HepG2 (cell line): ENCODE measurements around the gene SYNGR2. TPM values are rescaled to one million over a fixed set of nuclear protein-coding genes. Genes with fewer than 3 reads are reported as not detected.
A peak's percentile ranks its signal among the peaks of the same experiment; 100 is the strongest.

ENCODE experiments used
- ATAC-seq: fragments of 200-7000 bp; cut with Tn5 transposase; 3 replicates; pipeline ENCODE4 v1.9.1; 2020; ENCODE audit warnings: mild to moderate bottlenecking, moderate library complexity
- BruUV-seq: library from RNA; stranded (reverse); fragments of 400-500 nt; replicated peaks from 2 replicates; lab custom pipeline; 2021; lab: Mats Ljungman, UMichigan
- CTCF ChIA-PET: fragments of 300-600 bp; formaldehyde crosslinking; extraction: SDS; loops from one replicate; lab custom pipeline; 2021; ENCODE audit warnings: low total read pairs, inconsistent platforms, low intra/inter-chr PET ratio; lab: Yijun Ruan, JAX
- POLR2A ChIA-PET: fragments of 350-600 bp; sonication (Branson Sonifier 250); formaldehyde crosslinking; loops from one replicate; lab custom pipeline; 2020; ENCODE audit warnings: antibody characterized with exemption, inconsistent platforms; lab: Yijun Ruan, JAX
- DNase-seq: peaks from one replicate; pipeline ENCODE4 v3.0.0-alpha.2; 2015; ENCODE audit warnings: low spot score
- FAIRE-seq: peaks from 3 replicates; lab custom pipeline; 2011; peaks lifted over from hg19 to GRCh38; lab: Jason Lieb, UNC
- H2AFZ ChIP-seq: one replicate; pipeline ENCODE4 v1.6.1; 2011; ENCODE audit warnings: low read length, inconsistent platforms
- H3K27ac ChIP-seq: fragments of 300-600 bp; 3 replicates; pipeline ENCODE4 v1.8.0; 2011; ENCODE audit warnings: mixed run types, mild to moderate bottlenecking, mixed read lengths, low read length, inconsistent platforms; ENCODE audit not compliant: insufficient read depth; ENCODE audit errors: extremely low read length
- H3K27me3 ChIP-seq, 2 experiments: fragments of 200-600 bp in 1 of 2; 2 replicates in 1 of 2; 3 replicates in 1 of 2; pipeline versions ENCODE4 v1.6.0 to v1.8.0; 2011; ENCODE audit warnings: low read length in 2 of 2, mild to moderate bottlenecking in 2 of 2, moderate library complexity in 2 of 2, inconsistent platforms in 1 of 2; ENCODE audit not compliant: insufficient read depth in 2 of 2, control insufficient read depth in 1 of 2
- H3K36me3 ChIP-seq, 2 experiments: fragments of 200-600 bp in 1 of 2; replicated peaks in 1 of 2; 2 replicates in 1 of 2; 3 replicates in 1 of 2; pipeline versions ENCODE4 v1.5.1 to v1.8.0; 2011; ENCODE audit warnings: low read length in 2 of 2, inconsistent platforms in 1 of 2; ENCODE audit not compliant: insufficient read depth in 2 of 2, control insufficient read depth in 1 of 2
- H3K4me1 ChIP-seq: 2 replicates; pipeline ENCODE4 v1.5.1; 2012; ENCODE audit warnings: low read length, inconsistent platforms; ENCODE audit not compliant: insufficient read depth
- H3K4me2 ChIP-seq: 2 replicates; pipeline ENCODE4 v1.6.0; 2011; ENCODE audit warnings: low read depth, low read length, inconsistent platforms
- H3K4me3 ChIP-seq, 3 experiments: fragments of 200-600 bp in 1 of 3; sonication (generic), shearing (Covaris generic) in 1 of 3; replicated peaks in 1 of 3; 2 replicates each; pipeline ENCODE4 v1.5.1; 2011 to 2016; ENCODE audit warnings: low read length in 3 of 3, inconsistent platforms in 2 of 3, low read depth in 2 of 3, mild to moderate bottlenecking in 2 of 3, control low read depth in 1 of 3, mixed read lengths in 1 of 3; ENCODE audit not compliant: insufficient read depth in 1 of 3
- H3K79me2 ChIP-seq: one replicate; pipeline ENCODE4 v1.6.1; 2011; ENCODE audit warnings: low read length, inconsistent platforms; ENCODE audit not compliant: insufficient read depth
- H3K9ac ChIP-seq: 2 replicates; pipeline ENCODE4 v1.6.0; 2011; ENCODE audit warnings: mild to moderate bottlenecking, low read depth, low read length, inconsistent platforms; ENCODE audit not compliant: insufficient read depth
- H3K9me3 ChIP-seq: 2 replicates; pipeline ENCODE4 v1.5.1; 2012; ENCODE audit warnings: mild to moderate bottlenecking, low read length
- H4K20me1 ChIP-seq: 2 replicates; pipeline ENCODE4 v1.6.0; 2011; ENCODE audit warnings: inconsistent platforms, mild to moderate bottlenecking, low read length, moderate library complexity; ENCODE audit not compliant: insufficient read depth
- ETV6 ChIP-seq: sonication (generic); formaldehyde crosslinking; conservative IDR thresholded peaks from 2 replicates; pipeline ENCODE4 v1.4.0; 2020; ENCODE audit warnings: missing genetic modification reagents
- NONO ChIP-seq, 2 experiments: fragments of 450-650 bp in 1 of 2; sonication (generic) in 1 of 2; formaldehyde crosslinking in 1 of 2; IDR thresholded peaks in 1 of 2; conservative IDR thresholded peaks in 1 of 2; 2 replicates each; pipeline versions ENCODE4 v1.6.1 to v1.8.0; 2017 to 2022; ENCODE audit warnings: mild to moderate bottlenecking in 1 of 2, missing genetic modification reagents in 1 of 2, moderate library complexity in 1 of 2
- POLR2AphosphoS5 ChIP-seq: IDR thresholded peaks from 2 replicates; pipeline ENCODE4 v1.6.1; 2012; ENCODE audit warnings: low read depth, low read length
- RNF2 ChIP-seq: fragments of 450-650 bp; conservative IDR thresholded peaks from 2 replicates; pipeline ENCODE4 v1.6.1; 2016; ENCODE audit warnings: low read depth
- SOX6 ChIP-seq, 2 experiments: fragments of 450-650 bp in 1 of 2; sonication (generic) in 1 of 2; formaldehyde crosslinking in 1 of 2; IDR thresholded peaks; 2 replicates each; pipeline versions ENCODE4 v1.4.0 to v1.6.1; 2017 to 2020; ENCODE audit warnings: antibody characterized with exemption in 1 of 2, mild to moderate bottlenecking in 1 of 2, missing genetic modification reagents in 1 of 2
- TARDBP ChIP-seq: sonication (generic); formaldehyde crosslinking; IDR thresholded peaks from 2 replicates; pipeline ENCODE4 v1.8.0; 2022; ENCODE audit warnings: mild to moderate bottlenecking, missing genetic modification reagents
- ZNF331 ChIP-seq: sonication (generic); formaldehyde crosslinking; IDR thresholded peaks from 2 replicates; pipeline ENCODE4 v1.4.0; 2020; ENCODE audit warnings: missing genetic modification reagents
- ZNF546 ChIP-seq: sonication (generic); formaldehyde crosslinking; conservative IDR thresholded peaks from 2 replicates; pipeline ENCODE4 v1.8.1; 2023; ENCODE audit warnings: mild to moderate bottlenecking, missing genetic modification reagents
- WGBS: methylation state at CpG from one replicate; pipeline ENCODE4 v1.1.6; 2017; ENCODE audit warnings: low lambda C conversion rate; 5-methylcytosine and 5-hydroxymethylcytosine counted together
- in situ Hi-C: cut with HindIII; loops from 2 replicates; pipeline ENCODE4 v1.10.0; 2017; ENCODE audit warnings: low pct_unique_long_range_greater_than_20kb; ENCODE audit not compliant: extremely low pct_ligation_motif_present
- intact Hi-C: fragments of 100-400 bp; cut with micrococcal nuclease; formaldehyde crosslinking; loops from one replicate; pipeline ENCODE4 v1.10.0; 2022; ENCODE audit not compliant: unreplicated experiment
- polyA plus RNA-seq, 8 experiments: library from polyadenylated mRNA; depleted of rRNA in 3 of 8; stranded (reverse) in 7 of 8; unstranded in 1 of 8; fragments of >200 nt; fragmentation: Illumina TruSeq in 4 of 8; extraction: Trizol in 4 of 8; gene quantifications; 2 replicates each; pipeline versions ENCODE4 v1.2.1 to v1.2.3, GENCODE V29; 2011 to 2016; ENCODE audit warnings: low read depth in 4 of 8, missing spikeins in 1 of 8, mixed read lengths in 1 of 8; ENCODE audit not compliant: insufficient read depth in 1 of 8
- total RNA-seq, 5 experiments: library from RNA; depleted of rRNA; stranded (reverse); fragments of >200 nt; fragmentation: Illumina TruSeq; extraction: Trizol; gene quantifications; 2 replicates each; pipeline ENCODE4 v1.2.3, GENCODE V29; 2016; ENCODE audit warnings: low read depth in 1 of 5
- TF ChIP-seq, protein P1 (sequence below): sonication (generic); formaldehyde crosslinking; IDR thresholded peaks from 2 replicates; pipeline ENCODE4 v1.9.0; 2021; ENCODE audit warnings: missing genetic modification reagents, mild to moderate bottlenecking, borderline replicate concordance

The SYNGR2 gene
- total and polyA plus RNA-seq, 2 of the 13 experiments (the other 11 are each of a cell fraction or from before 2014, with no cell fraction given): 46.7 to 170 TPM

DNA sequence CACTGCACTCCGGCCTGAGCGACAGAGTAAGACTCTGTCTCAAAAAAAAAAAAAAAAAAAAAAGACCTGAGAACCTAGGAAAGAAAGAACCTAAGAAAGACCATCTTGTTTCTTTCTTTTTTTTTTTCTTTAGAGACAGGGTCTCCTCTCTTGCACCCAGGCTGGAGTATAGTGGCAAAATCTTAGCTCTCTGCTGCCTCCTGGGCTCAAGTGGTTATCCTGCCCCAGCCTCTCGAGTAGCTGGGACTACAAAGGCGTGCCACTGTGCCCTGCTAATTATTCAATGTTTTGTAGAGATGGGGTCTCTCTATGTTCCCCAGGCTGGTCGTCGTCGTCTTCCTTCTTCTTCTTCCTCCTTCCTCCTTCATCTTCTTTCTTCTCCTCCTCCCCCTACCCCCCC, 37.9 kb downstream of the SYNGR2 start:
- no peaks in the 10 kb centered on the region for H3K27me3 ChIP-seq
- POLR2A ChIA-PET: no interaction called here
- H4K20me1 ChIP-seq: peaks cover 21% of the 10 kb centered on the region
- FAIRE-seq (no peak), DNase-seq (no peak), ATAC-seq (no peak)
- no peak overlapping the region for H2AFZ ChIP-seq
- H3K36me3 ChIP-seq: peaks cover 28 to 48% of the 10 kb centered on the region in 2 experiments
- no TSS peak for BruUV-seq
- no peaks in the 10 kb centered on the region for H3K79me2 ChIP-seq
- H3K4me2 ChIP-seq: no peak overlapping the region
- WGBS: 91% methylated on average over 7 of the region's 7 CpGs
- in situ Hi-C loops: no loop called here
- H3K9ac ChIP-seq: no peak overlapping the region
- CTCF ChIA-PET: no interaction called here
- intact Hi-C loops: no loop called here
- no peaks in the 10 kb centered on the region for H3K4me1 ChIP-seq
- TF ChIP-seq NONO (IDR thresholded peaks at IDR 0.05) (no peak), NONO (CRISPR knock-in tag; conservative IDR thresholded peaks at IDR 0.05) (no peak), SOX6 (IDR thresholded peaks at IDR 0.05) (no peak), SOX6 (CRISPR knock-in tag; IDR thresholded peaks at IDR 0.05) (no peak), RNF2 (no peak), ZNF546 (no peak), TARDBP (CRISPR knock-in tag) (no peak), ETV6 (CRISPR knock-in tag) (no peak)
- H3K27ac ChIP-seq: no peak overlapping the region
- H3K4me3 ChIP-seq: no peak overlapping the region
- no peaks in the 10 kb centered on the region for H3K9me3 ChIP-seq

DNA sequence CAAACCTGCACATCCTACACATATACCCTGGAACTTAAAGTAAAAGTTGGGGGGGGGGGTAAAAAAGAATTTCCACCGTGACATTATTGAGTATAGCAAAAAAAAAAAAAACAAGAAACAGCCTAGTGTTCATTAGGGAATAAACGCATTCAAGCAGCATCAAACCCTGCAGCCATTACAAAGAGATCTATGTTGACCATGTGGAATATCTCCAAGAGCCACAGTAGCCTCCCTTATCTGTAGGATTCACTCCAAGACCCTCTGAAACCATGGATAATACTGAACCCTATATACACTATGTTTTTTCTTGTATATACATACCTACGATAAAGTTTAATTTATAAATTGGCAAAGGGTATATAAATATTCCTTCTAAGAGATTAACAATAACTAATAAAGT, 40.1 kb downstream of the SYNGR2 start:
- Histone ChIP-seq H3K79me2 (no peaks in the 10 kb centered on the region), H3K36me3 (peaks cover 21 to 35% of the 10 kb centered on the region in 2 experiments), H3K4me2 (no peak overlapping the region), H3K4me1 (peaks cover 4% of the 10 kb centered on the region), H2AFZ (no peak overlapping the region)
- intact Hi-C loops: no loop called here
- 89% methylated on average over 3 of the region's 3 CpGs for WGBS
- FAIRE-seq: no peak
- BruUV-seq: no TSS peak
- no peak for ATAC-seq
- ChIA-PET CTCF (no interaction called here), POLR2A (interaction anchor here (1.1 kb wide), 1 partner anchor 33 kb away, joined by 3 read pairs; no protein-coding TSS in a partner anchor)
- TF ChIP-seq ZNF331 (CRISPR knock-in tag): no peak
- peak; percentile 37; the same call in 1 of the 2 replicates for TF ChIP-seq POLR2AphosphoS5
- TF ChIP-seq, protein P1, sequence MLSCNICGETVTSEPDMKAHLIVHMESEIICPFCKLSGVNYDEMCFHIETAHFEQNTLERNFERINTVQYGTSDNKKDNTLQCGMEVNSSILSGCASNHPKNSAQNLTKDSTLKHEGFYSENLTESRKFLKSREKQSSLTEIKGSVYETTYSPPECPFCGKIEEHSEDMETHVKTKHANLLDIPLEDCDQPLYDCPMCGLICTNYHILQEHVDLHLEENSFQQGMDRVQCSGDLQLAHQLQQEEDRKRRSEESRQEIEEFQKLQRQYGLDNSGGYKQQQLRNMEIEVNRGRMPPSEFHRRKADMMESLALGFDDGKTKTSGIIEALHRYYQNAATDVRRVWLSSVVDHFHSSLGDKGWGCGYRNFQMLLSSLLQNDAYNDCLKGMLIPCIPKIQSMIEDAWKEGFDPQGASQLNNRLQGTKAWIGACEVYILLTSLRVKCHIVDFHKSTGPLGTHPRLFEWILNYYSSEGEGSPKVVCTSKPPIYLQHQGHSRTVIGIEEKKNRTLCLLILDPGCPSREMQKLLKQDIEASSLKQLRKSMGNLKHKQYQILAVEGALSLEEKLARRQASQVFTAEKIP (CRISPR knock-in tag): no peak
- TF ChIP-seq, all 625 proteins: peak for 1
- Histone ChIP-seq H3K27me3 (no peaks in the 10 kb centered on the region; a peak in 1 of 5 replicates), H3K4me3 (no peak overlapping the region), H3K9me3 (no peaks in the 10 kb centered on the region), H3K9ac (no peak overlapping the region), H3K27ac (no peak overlapping the region), H4K20me1 (peaks cover 18% of the 10 kb centered on the region)
- in situ Hi-C loops: no loop called here
- DNase-seq: no peak
